ENCODE results near the gene MZT2B.
"Not testable (repeated sequence)": the region's sequence is repeated elsewhere in the genome, so short reads cannot be mapped to it uniquely, and the experiment has no call there.

Gene MZT2B

GRCh38 chr2:130180404-130181324 is 1.4 kb upstream of the MZT2B start:
- DNase-seq: not testable (repeated sequence)

GRCh38 chr2:130181325-130181879 is 660 bp upstream of the MZT2B start, which contains the start of gene SMPD4:
Gene SMPD4, minus strand, starts transcription at chr2:130181602. Its CDS starts 5,010 bp downstream, at chr2:130176592.
- peak; percentile 44 for DNase-seq

- not testable (repeated sequence) for DNase-seq
These were observed 907 bp downstream of the MZT2B start for GRCh38 chr2:130182826-130183511.

GRCh38 chr2:130183512-130184373 is 1.7 kb downstream of the MZT2B start:
- DNase-seq: no peak

GRCh38 chr2:130185436-130185835 is 3.4 kb downstream of the MZT2B start:
- DNase-seq: no peak

GRCh38 chr2:130185896-130186295 is 3.8 kb downstream of the MZT2B start:
- DNase-seq: no peak

- no peak for DNase-seq
These were observed 4.3 kb downstream of the MZT2B start for GRCh38 chr2:130186391-130186790.

- DNase-seq: no peak
These were observed 5.2 kb downstream of the MZT2B start for GRCh38 chr2:130187268-130187667.

GRCh38 chr2:130187859-130188792 is 6.1 kb downstream of the MZT2B start:
- not testable (repeated sequence) for DNase-seq

GRCh38 chr2:130188958-130189357 is 6.9 kb downstream of the MZT2B start:
- not testable (repeated sequence) for DNase-seq

- DNase-seq: no peak
These were observed 8.2 kb downstream of the MZT2B start for GRCh38 chr2:130190237-130190636.

- DNase-seq: not testable (repeated sequence)
These were observed 9.3 kb downstream of the MZT2B start for GRCh38 chr2:130191319-130191718.

- DNase-seq: not testable (repeated sequence)
These were observed 10.4 kb downstream of the MZT2B start for GRCh38 chr2:130192451-130192850.

- DNase-seq: not testable (repeated sequence)
These were observed 11.8 kb downstream of the MZT2B start for GRCh38 chr2:130193824-130194223.

- not testable (repeated sequence) for DNase-seq
These were observed 13.1 kb downstream of the MZT2B start for GRCh38 chr2:130195089-130195635.

GRCh38 chr2:130196052-130196451 is 14.0 kb downstream of the MZT2B start:
- DNase-seq: not testable (repeated sequence)

- no peak for DNase-seq
These were observed 16.3 kb downstream of the MZT2B start, which contains the start of gene TUBA3E for GRCh38 chr2:130198343-130198742. Gene TUBA3E, minus strand, starts transcription at chr2:130198439. Its CDS starts 79 bp downstream, at chr2:130198360.

- not testable (repeated sequence) for DNase-seq
These were observed 20.5 kb downstream of the MZT2B start for GRCh38 chr2:130202518-130202917.

GRCh38 chr2:130203150-130203549 is 21.1 kb downstream of the MZT2B start:
- not testable (repeated sequence) for DNase-seq

- DNase-seq: not testable (repeated sequence)
These were observed 25.0 kb downstream of the MZT2B start for GRCh38 chr2:130207051-130207450.

GRCh38 chr2:130219147-130219546 is 37.1 kb downstream of the MZT2B start:
- DNase-seq: not testable (repeated sequence)

Data from cortex of kidney (tissue), 1 donor.